Peyer's patch (tissue), 4 donors: ENCODE measurements around the gene MSANTD3. TPM values are rescaled to one million over a fixed set of nuclear protein-coding genes. Genes with fewer than 3 reads are reported as not detected.

Experiments used
- DNase-seq, 3 donors: peaks; one replicate each; pipeline ENCODE4 v3.0.0-alpha.2; 2017 to 2019
- H3K27ac ChIP-seq, 4 donors: fragments of 200-600 bp; sonication (generic); one replicate each; pipeline ENCODE4 v1.5.1; 2016 to 2019
- H3K27me3 ChIP-seq, 2 donors: fragments of 200-600 bp; sonication (generic); one replicate each; pipeline ENCODE4 v1.5.1; 2019
- H3K36me3 ChIP-seq, 3 donors: fragments of 200-600 bp; sonication (generic); one replicate each; pipeline ENCODE4 v1.5.1; 2016 to 2019
- H3K4me1 ChIP-seq, 4 donors: fragments of 200-600 bp; sonication (generic); one replicate each; pipeline ENCODE4 v1.5.1; 2016 to 2019
- H3K4me3 ChIP-seq, 4 donors: fragments of 200-600 bp; sonication (generic); 1 replicate in 3 of 4; 2 replicates in 1 of 4; pipeline ENCODE4 v1.5.1; 2016 to 2019; ENCODE audit warnings: mild to moderate bottlenecking in 1 of 4
- H3K9me3 ChIP-seq, 4 donors: fragments of 200-600 bp; sonication (generic); one replicate each; pipeline ENCODE4 v1.5.1; 2016 to 2019; ENCODE audit warnings: mild to moderate bottlenecking in 1 of 4
- CTCF ChIP-seq, 6 experiments: fragments of 450-650 bp in 4 of 6; fragments of 200-600 bp in 2 of 6; sonication (generic) in 1 of 6; IDR thresholded peaks; one replicate each; pipeline ENCODE4 v1.5.1; 2017 to 2019; ENCODE audit warnings: antibody characterized with exemption in 6 of 6, mild to moderate bottlenecking in 3 of 6, moderate library complexity in 1 of 6
- POLR2A ChIP-seq, 2 donors: fragments of 450-650 bp; IDR thresholded peaks; one replicate each; pipeline ENCODE4 v1.5.1; 2017; ENCODE audit warnings: antibody characterized with exemption in 2 of 2, mild to moderate bottlenecking in 2 of 2, moderate library complexity in 2 of 2
- total RNA-seq, 4 donors: library from RNA; depleted of rRNA; stranded (reverse); fragments of >200 nt; gene quantifications; one replicate each; pipeline ENCODE4 v1.1.0, GENCODE V29; 2016

MSANTD3 gene
- total RNA-seq, 4 donors from 2014 or later: 5.5 to 37.1 (median 9.5) TPM

GRCh38 chr9:100396769-100397168, 30.2 kb upstream of the MSANTD3 start:
- Histone ChIP-seq H3K36me3 (no peaks in the 10 kb centered on the region), H3K27ac (no peak overlapping the region), H3K4me1 (no peaks in the 10 kb centered on the region), H3K9me3 (no peaks in the 10 kb centered on the region), H3K27me3 (no peaks in the 10 kb centered on the region), H3K4me3 (no peak overlapping the region)
- no peak for DNase-seq
- TF ChIP-seq POLR2A (IDR thresholded peaks at IDR 0.05) (no peak), CTCF (IDR thresholded peaks at IDR 0.05) (no peak)

- no peaks in the 10 kb centered on the region for H3K36me3 ChIP-seq
- TF ChIP-seq CTCF (IDR thresholded peaks at IDR 0.05): no peak
- no peak for TF ChIP-seq POLR2A (IDR thresholded peaks at IDR 0.05)
- no peaks in the 10 kb centered on the region for H3K9me3 ChIP-seq
These were observed 29.2 kb upstream of the MSANTD3 start for GRCh38 chr9:100397529-100398266.

GRCh38 chr9:100401042-100401441, 25.9 kb upstream of the MSANTD3 start:
- no peaks in the 10 kb centered on the region for H3K9me3 ChIP-seq
- H3K36me3 ChIP-seq: no peaks in the 10 kb centered on the region
- no peaks in the 10 kb centered on the region for H3K4me1 ChIP-seq
- no peak overlapping the region for H3K4me3 ChIP-seq
- no peaks in the 10 kb centered on the region for H3K27me3 ChIP-seq
- H3K27ac ChIP-seq: no peak overlapping the region
- DNase-seq: no peak
- no peak for TF ChIP-seq POLR2A (IDR thresholded peaks at IDR 0.05)
- TF ChIP-seq CTCF (IDR thresholded peaks at IDR 0.05): no peak

More at GRCh38 chr9:100397529-100398266, 29.2 kb upstream of the MSANTD3 start:
- Histone ChIP-seq H3K27ac (no peak overlapping the region), H3K4me1 (no peaks in the 10 kb centered on the region), H3K4me3 (no peak overlapping the region), H3K27me3 (no peaks in the 10 kb centered on the region)
- no peak for DNase-seq

GRCh38 chr9:100406962-100407361, 20.0 kb upstream of the MSANTD3 start:
- H3K4me3 ChIP-seq: no peak overlapping the region
- no peaks in the 10 kb centered on the region for H3K9me3 ChIP-seq
- H3K27ac ChIP-seq: no peak overlapping the region
- H3K36me3 ChIP-seq: no peaks in the 10 kb centered on the region
- H3K27me3 ChIP-seq: no peaks in the 10 kb centered on the region
- no peak for DNase-seq
- TF ChIP-seq POLR2A (IDR thresholded peaks at IDR 0.05) (no peak), CTCF (IDR thresholded peaks at IDR 0.05) (no peak)
- no peaks in the 10 kb centered on the region for H3K4me1 ChIP-seq

- H3K9me3 ChIP-seq: no peaks in the 10 kb centered on the region
- H3K4me1 ChIP-seq: no peaks in the 10 kb centered on the region
- no peak overlapping the region for H3K27ac ChIP-seq
- no peaks in the 10 kb centered on the region for H3K27me3 ChIP-seq
- no peak overlapping the region for H3K4me3 ChIP-seq
- DNase-seq: no peak
- no peak for TF ChIP-seq POLR2A (IDR thresholded peaks at IDR 0.05)
- TF ChIP-seq CTCF (IDR thresholded peaks at IDR 0.05): no peak
- no peaks in the 10 kb centered on the region for H3K36me3 ChIP-seq
These were observed 18.3 kb upstream of the MSANTD3 start for GRCh38 chr9:100408546-100409175.
